ENCODE results near the gene SLC7A8. TPM values are rescaled to one million over a fixed set of nuclear protein-coding genes. Genes with fewer than 3 reads are reported as not detected.

Gene SLC7A8
- total and polyA plus RNA-seq, 2 of the 4 experiments (the other 2 are of a cell fraction), result 0.31 TPM; not detected in 1

- no peak overlapping the region for H2AFZ ChIP-seq (replicated peaks; ENCODE audit: low read length, poor library complexity)
- BruUV-seq (replicated peaks), result no TSS peak
- H3K4ac ChIP-seq (ENCODE audit: low read depth, low read length), result no peak overlapping the region
- no peak overlapping the region for H4K5ac ChIP-seq (ENCODE audit: low read depth, low read length)
- peaks cover 3% of the 10 kb centered on the region; the same call in 1 of the 2 replicates for H3K4me1 ChIP-seq (ENCODE audit: control insufficient read depth, insufficient read depth, low read length)
- no peak overlapping the region for H3K9ac ChIP-seq (ENCODE audit: low read depth, low read length)
- no peak overlapping the region for H3K27ac ChIP-seq (ENCODE audit: insufficient read depth, low read length)
- no peaks in the 10 kb centered on the region for H3K36me3 ChIP-seq (ENCODE audit: control insufficient read depth, insufficient read depth, low read length)
- no peaks in the 10 kb centered on the region for H3K79me1 ChIP-seq (ENCODE audit: low read depth in 1 of 2, low read length in 2 of 2)
- H4K20me1 ChIP-seq (ENCODE audit: insufficient read depth, low read length), result no peaks in the 10 kb centered on the region
- no peak overlapping the region for H3K18ac ChIP-seq (ENCODE audit: low read depth, low read length)
- no peak overlapping the region for H2BK5ac ChIP-seq (ENCODE audit: low read depth, low read length, poor library complexity, severe bottlenecking)
- dilution Hi-C loops (cut with HindIII; ENCODE audit: low sequenced_read_pairs, unreplicated experiment) (no loop called here), intact Hi-C loops (cut with micrococcal nuclease) (no loop called here), in situ Hi-C loops (cut with MboI; ENCODE audit: low sequenced_read_pairs) (no loop called here)
- H3K9me1 ChIP-seq (ENCODE audit: insufficient read depth, low read length), result no peaks in the 10 kb centered on the region
- no peak overlapping the region for H2AK5ac ChIP-seq (ENCODE audit: low read depth, low read length)
- H2AK9ac ChIP-seq (replicated peaks; ENCODE audit: low read depth, low read length, poor library complexity), result no peak overlapping the region
- TF ChIP-seq CHD1 (IDR thresholded peaks at IDR 0.05; ENCODE audit: low read depth, low read length) (no peak), CTCF (conservative IDR thresholded peaks at IDR 0.05; ENCODE audit: low read depth, low read length) (no peak), POLR2A (IDR thresholded peaks at IDR 0.05; ENCODE audit: low read depth, low read length) (no peak), MAZ (IDR thresholded peaks at IDR 0.05; ENCODE audit: borderline replicate concordance, low read depth, low read length) (no peak), MXI1 (IDR thresholded peaks at IDR 0.05; ENCODE audit: borderline replicate concordance, low read depth, low read length) (no peak), NFE2L2 (IDR thresholded peaks at IDR 0.05; ENCODE audit: low read depth, low read length) (no peak), FOS (IDR thresholded peaks at IDR 0.05; ENCODE audit: low read depth, low read length) (no peak), MAFK (IDR thresholded peaks at IDR 0.05; ENCODE audit: low read depth, low read length) (no peak)
- no CpG with 5 or more reads among the region's 2 CpGs for WGBS, 2 experiments (ENCODE audit: extremely low coverage in 2 of 2, insufficient read length in 1 of 2)
- POLR2A ChIA-PET (ENCODE audit: unreplicated experiment), result no interaction called here
- H3K9me3 ChIP-seq (ENCODE audit: control insufficient read depth, insufficient read depth, low read length), result no peaks in the 10 kb centered on the region
- no peak overlapping the region for H3K56ac ChIP-seq (ENCODE audit: extremely low read depth, insufficient read depth, low read length)
- no peak overlapping the region for H2BK120ac ChIP-seq (ENCODE audit: low read depth, low read length)
- no peak for ATAC-seq (ENCODE audit: low read depth)
- no peak overlapping the region for H4K8ac ChIP-seq (ENCODE audit: low read depth in 2 of 2, low read length in 2 of 2)
- H3K14ac ChIP-seq (replicated peaks; ENCODE audit: low read depth, low read length), result no peak overlapping the region
- H2BK20ac ChIP-seq (ENCODE audit: low read depth, low read length), result no peak overlapping the region
- no peak overlapping the region for H3K4me3 ChIP-seq (ENCODE audit: insufficient read depth, low read depth, low read length)
- H4K91ac ChIP-seq (ENCODE audit: insufficient read depth, low read depth, low read length), result no peak overlapping the region
- H3K4me2 ChIP-seq (ENCODE audit: low read depth, low read length), result no peak overlapping the region
- DNase-seq, result no peak
- CTCF ChIA-PET, result interaction anchor here (0.6 to 1.1 kb wide), 3 partner anchors 9 to 44 kb away, joined by 3 read pairs; no protein-coding TSS in a partner anchor
- no peak overlapping the region for H2BK15ac ChIP-seq (ENCODE audit: low read depth, low read length)
- peaks cover 38% of the 10 kb centered on the region for H3K27me3 ChIP-seq (ENCODE audit: control insufficient read depth, insufficient read depth, low read length)
- no peak overlapping the region for H3K23ac ChIP-seq (ENCODE audit: low read depth, low read length)
Observed at GRCh38 chr14:23163830-23164229, 19.6 kb downstream of the SLC7A8 start.

Data from IMR-90 (cell line).